Loucy (cell line): Measurements from ENCODE around the gene RP2.

Experiments used
- H2AFZ ChIP-seq: fragments of 200-600 bp; sonication (generic); 2 replicates; pipeline ENCODE4 v1.6.0; 2016; ENCODE audit warnings: antibody characterized with exemption, mild to moderate bottlenecking, low read length, moderate library complexity
- H3F3A ChIP-seq: fragments of 200-600 bp; 2 replicates; pipeline ENCODE4 v1.6.0; 2016; ENCODE audit warnings: antibody characterized with exemption, low read depth, mild to moderate bottlenecking
- H3K27me3 ChIP-seq: fragments of 200-600 bp; sonication (generic); 2 replicates; pipeline ENCODE4 v1.6.1; 2014; ENCODE audit warnings: low read length, mild to moderate bottlenecking; ENCODE audit not compliant: insufficient read depth, poor library complexity, severe bottlenecking
- H3K36me3 ChIP-seq: fragments of 200-600 bp; sonication (generic); 2 replicates; pipeline ENCODE4 v1.6.1; 2016; ENCODE audit warnings: low read length; ENCODE audit not compliant: insufficient read depth
- H3K4me1 ChIP-seq: fragments of 200-600 bp; sonication (generic); 2 replicates; pipeline ENCODE4 v1.5.1; 2014; ENCODE audit warnings: low read length, mild to moderate bottlenecking; ENCODE audit not compliant: insufficient read depth, poor library complexity, severe bottlenecking
- H3K4me2 ChIP-seq: fragments of 200-600 bp; sonication (generic); 2 replicates; pipeline ENCODE4 v1.6.0; 2014; ENCODE audit warnings: antibody characterized with exemption, low read length, low read depth, mild to moderate bottlenecking; ENCODE audit not compliant: poor library complexity, severe bottlenecking
- H3K4me3 ChIP-seq: fragments of 200-600 bp; sonication (generic); 2 replicates; pipeline ENCODE4 v1.5.1; 2014; ENCODE audit warnings: low read length, mild to moderate bottlenecking, mixed read lengths; ENCODE audit not compliant: poor library complexity, severe bottlenecking
- H3K79me2 ChIP-seq: fragments of 200-600 bp; sonication (generic); 2 replicates; pipeline ENCODE4 v1.6.1; 2014; ENCODE audit warnings: low read length; ENCODE audit not compliant: insufficient read depth
- H3K9ac ChIP-seq: fragments of 200-600 bp; sonication (generic); 2 replicates; pipeline ENCODE4 v1.6.0; 2014; ENCODE audit warnings: mild to moderate bottlenecking, low read depth, low read length, moderate library complexity; ENCODE audit not compliant: poor library complexity, severe bottlenecking
- H3K9me2 ChIP-seq: fragments of 200-600 bp; sonication (generic); replicated peaks from 2 replicates; pipeline ENCODE4 v1.6.1; 2016; ENCODE audit warnings: low read depth, low read length, mixed read lengths
- H3K9me3 ChIP-seq: fragments of 200-600 bp; sonication (generic); 2 replicates; pipeline ENCODE4 v1.6.1; 2014; ENCODE audit warnings: mild to moderate bottlenecking, antibody characterized with exemption, low read length, low read depth; ENCODE audit not compliant: insufficient read depth
- H4K20me1 ChIP-seq: fragments of 200-600 bp; sonication (generic); 2 replicates; pipeline ENCODE4 v1.6.0; 2014; ENCODE audit warnings: antibody characterized with exemption, low read length, mild to moderate bottlenecking; ENCODE audit not compliant: insufficient read depth, poor library complexity, severe bottlenecking
- EZH2phosphoT487 ChIP-seq: fragments of 200-600 bp; IDR thresholded peaks from 2 replicates; pipeline ENCODE4 v1.6.1; 2018; ENCODE audit warnings: antibody characterized with exemption, mild to moderate bottlenecking, moderate library complexity, borderline replicate concordance
- TF ChIP-seq, protein P1 (sequence below): fragments of 200-600 bp; sonication (generic); conservative IDR thresholded peaks from 2 replicates; pipeline ENCODE4 v1.5.1; 2014; ENCODE audit warnings: mild to moderate bottlenecking, antibody characterized with exemption, low read length

The RP2 gene

DNA sequence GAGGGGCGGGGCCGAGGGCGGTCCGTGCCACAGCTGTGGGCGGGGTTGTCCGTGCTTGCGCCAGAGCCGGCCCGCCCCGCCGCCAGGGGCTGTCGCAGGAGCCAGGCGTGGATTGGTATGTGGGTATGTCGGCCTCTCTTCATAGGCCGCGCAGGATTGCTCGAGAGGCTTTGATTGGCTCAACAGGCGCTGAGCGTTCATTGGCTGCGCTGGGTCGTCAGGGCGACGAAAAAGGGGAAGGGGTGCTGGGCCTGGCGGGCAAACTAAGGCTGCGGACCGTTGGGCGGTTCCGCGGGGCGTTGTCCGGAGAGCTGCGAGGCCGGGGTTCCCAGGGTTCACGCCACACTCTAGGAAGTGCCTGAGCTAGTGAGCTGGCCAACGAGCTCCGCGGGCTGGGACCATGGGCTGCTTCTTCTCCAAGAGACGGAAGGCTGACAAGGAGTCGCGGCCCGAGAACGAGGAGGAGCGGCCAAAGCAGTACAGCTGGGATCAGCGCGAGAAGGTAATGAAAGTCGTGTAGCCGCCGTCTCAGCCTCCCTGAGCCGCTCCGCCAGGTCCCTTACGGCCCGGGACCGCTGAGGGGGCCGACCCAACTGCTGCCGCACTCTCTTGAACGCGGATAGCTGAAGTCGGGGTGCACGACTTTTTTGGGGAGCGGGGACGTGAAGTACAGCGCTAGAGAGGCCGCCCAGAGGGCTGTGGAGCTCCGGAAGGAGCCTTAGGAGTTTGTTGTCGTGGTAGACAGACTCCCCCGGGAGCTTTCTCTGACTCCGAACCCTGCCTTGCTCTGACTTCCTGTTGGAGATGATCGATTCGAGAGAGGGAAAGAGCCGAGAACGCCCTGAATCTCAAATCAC, at the start of gene RP2:
TSS of gene RP2 (plus strand) at position 343 of the 857 bp plus-strand sequence. CDS start at position 401, 58 bp downstream.
- Histone ChIP-seq H3K4me3 (peak within 1 kb of the TSS; percentile 83), H3K4me1 (peaks cover 2% of the 10 kb centered on the region), H4K20me1 (peaks cover 16% of the 10 kb centered on the region), H3K9me3 (no peaks in the 10 kb centered on the region), H3K27me3 (no peaks in the 10 kb centered on the region), H2AFZ (peak within 1 kb of the TSS; percentile 90), H3K36me3 (no peaks in the 10 kb centered on the region), H3K79me2 (peaks cover 45% of the 10 kb centered on the region), H3F3A (no peaks in the 10 kb centered on the region), H3K9me2 (no peaks in the 10 kb centered on the region), H3K9ac (peak within 1 kb of the TSS; percentile 82), H3K4me2 (peak within 1 kb of the TSS; percentile 84)
- TF ChIP-seq, protein P1, sequence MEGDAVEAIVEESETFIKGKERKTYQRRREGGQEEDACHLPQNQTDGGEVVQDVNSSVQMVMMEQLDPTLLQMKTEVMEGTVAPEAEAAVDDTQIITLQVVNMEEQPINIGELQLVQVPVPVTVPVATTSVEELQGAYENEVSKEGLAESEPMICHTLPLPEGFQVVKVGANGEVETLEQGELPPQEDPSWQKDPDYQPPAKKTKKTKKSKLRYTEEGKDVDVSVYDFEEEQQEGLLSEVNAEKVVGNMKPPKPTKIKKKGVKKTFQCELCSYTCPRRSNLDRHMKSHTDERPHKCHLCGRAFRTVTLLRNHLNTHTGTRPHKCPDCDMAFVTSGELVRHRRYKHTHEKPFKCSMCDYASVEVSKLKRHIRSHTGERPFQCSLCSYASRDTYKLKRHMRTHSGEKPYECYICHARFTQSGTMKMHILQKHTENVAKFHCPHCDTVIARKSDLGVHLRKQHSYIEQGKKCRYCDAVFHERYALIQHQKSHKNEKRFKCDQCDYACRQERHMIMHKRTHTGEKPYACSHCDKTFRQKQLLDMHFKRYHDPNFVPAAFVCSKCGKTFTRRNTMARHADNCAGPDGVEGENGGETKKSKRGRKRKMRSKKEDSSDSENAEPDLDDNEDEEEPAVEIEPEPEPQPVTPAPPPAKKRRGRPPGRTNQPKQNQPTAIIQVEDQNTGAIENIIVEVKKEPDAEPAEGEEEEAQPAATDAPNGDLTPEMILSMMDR = no peak
- TF ChIP-seq EZH2phosphoT487 = no peak

DNA sequence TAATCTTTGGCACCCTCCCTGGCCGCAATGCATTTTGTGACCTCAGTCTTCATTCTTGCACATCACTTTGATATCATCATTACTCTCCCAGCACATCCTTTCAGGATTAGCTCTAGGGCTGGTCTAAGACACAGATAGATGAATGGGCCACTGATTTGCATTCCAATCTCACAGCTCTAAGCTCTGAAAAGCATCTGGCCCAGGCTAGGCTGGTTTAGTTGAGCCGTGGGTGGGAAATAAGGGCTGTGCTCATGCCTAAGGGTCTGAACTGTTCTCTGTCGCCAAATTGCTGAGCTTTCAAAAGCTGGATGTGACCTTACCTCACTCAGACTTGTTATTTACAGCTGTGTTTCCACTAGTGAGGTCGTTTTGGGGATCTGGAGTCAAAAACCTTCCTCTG, 47.9 kb upstream of the RP2 start:
- Histone ChIP-seq H3K27me3 (no peaks in the 10 kb centered on the region), H3K4me1 (peaks cover 12% of the 10 kb centered on the region), H3K9ac (no peak overlapping the region), H3K9me3 (no peaks in the 10 kb centered on the region), H3K36me3 (no peaks in the 10 kb centered on the region), H3K9me2 (no peaks in the 10 kb centered on the region), H2AFZ (no peak overlapping the region), H3F3A (no peaks in the 10 kb centered on the region), H3K4me3 (no peak overlapping the region), H4K20me1 (no peaks in the 10 kb centered on the region), H3K79me2 (no peaks in the 10 kb centered on the region), H3K4me2 (no peak overlapping the region)
- TF ChIP-seq, protein P1 = no peak

- no peaks in the 10 kb centered on the region for H3K9me2 ChIP-seq
- peak overlapping the region; percentile 55 for H3K4me2 ChIP-seq
- H3K9me3 ChIP-seq = no peaks in the 10 kb centered on the region
- TF ChIP-seq, protein P1 = no peak
- TF ChIP-seq EZH2phosphoT487 = no peak
- no peaks in the 10 kb centered on the region for H3K36me3 ChIP-seq
- H3K9ac ChIP-seq = peak overlapping the region; percentile 37
- peak overlapping the region; percentile 60 for H3K4me3 ChIP-seq
- no peaks in the 10 kb centered on the region for H4K20me1 ChIP-seq
- H2AFZ ChIP-seq = peak overlapping the region; percentile 9
- peaks cover 12% of the 10 kb centered on the region for H3K4me1 ChIP-seq
- H3F3A ChIP-seq = no peaks in the 10 kb centered on the region
- no peaks in the 10 kb centered on the region for H3K79me2 ChIP-seq
- H3K27me3 ChIP-seq = no peaks in the 10 kb centered on the region
These were observed 44.7 kb upstream of the RP2 start for GRCh38 chrX:46791927-46792809.
